OCI-LY1 (cell line): ENCODE data around the gene CHAD.

Experiments used
- CTCF ChIP-seq: fragments of 200-600 bp; sonication (generic), shearing (Covaris generic); IDR thresholded peaks from 2 replicates; pipeline ENCODE4 v1.5.1; 2017; ENCODE audit warnings: mild to moderate bottlenecking, antibody characterized with exemption, low read length, moderate library complexity, mixed read lengths
- EZH2 ChIP-seq: fragments of 200-600 bp; sonication (generic), shearing (Covaris generic); IDR thresholded peaks from 2 replicates; pipeline ENCODE4 v1.8.0; 2017; ENCODE audit warnings: borderline replicate concordance, mixed run types, mild to moderate bottlenecking, antibody characterized with exemption, low read length, moderate library complexity, mixed read lengths

DNA sequence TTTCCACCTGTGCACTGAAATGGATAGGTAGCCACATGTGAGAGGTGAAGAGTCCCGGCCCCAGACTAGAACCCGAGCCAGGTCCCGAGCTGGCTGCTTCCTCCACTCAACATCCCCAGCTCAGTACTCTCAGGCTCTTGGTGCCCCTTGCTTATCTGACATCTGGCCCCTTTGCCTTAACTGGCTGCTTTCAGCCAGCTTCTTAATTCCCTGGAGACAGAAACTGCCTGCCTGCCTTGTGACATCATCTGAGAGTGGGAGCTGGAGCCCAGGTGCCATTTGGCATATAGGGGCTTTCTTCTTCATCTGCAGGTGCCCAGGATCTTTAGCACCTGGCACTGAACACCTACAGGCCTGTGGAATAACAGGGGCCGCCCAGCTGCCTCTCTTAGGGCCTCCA is 8.9 kb downstream of the CHAD start:
- no peak for TF ChIP-seq CTCF
- TF ChIP-seq EZH2 = no peak
